GM21619 (cell line): ENCODE data around the gene CHSY1.
"Not testable (repeated sequence)": the region's sequence is repeated elsewhere in the genome, so short reads cannot be mapped to it uniquely, and the experiment has no call there.

Source experiments
- ATAC-seq: cut with Tn5 transposase; IDR thresholded peaks from one replicate; pipeline ENCODE4 v1.9.1; 2021; ENCODE audit not compliant: unreplicated experiment

Gene CHSY1

GRCh38 chr15:101251830-101252820, at the start of gene CHSY1:
TSS of gene CHSY1 (minus strand) at chr15:101252048. CDS start at chr15:101251456, 592 bp downstream.
- peak; percentile 69 for ATAC-seq

- no peak for ATAC-seq
These were observed 44.9 kb upstream of the CHSY1 start for GRCh38 chr15:101296418-101297405.

- no peak for ATAC-seq
These were observed 43.8 kb upstream of the CHSY1 start for GRCh38 chr15:101295607-101296161.

GRCh38 chr15:101294731-101295606, 43.1 kb upstream of the CHSY1 start, which contains the start of gene SNRPA1:
TSS of gene SNRPA1 (minus strand) at chr15:101295248. CDS start at chr15:101295178, 70 bp downstream.
- ATAC-seq: peak; percentile 73

GRCh38 chr15:101293122-101293521, 41.3 kb upstream of the CHSY1 start:
- no peak for ATAC-seq

- ATAC-seq: no peak
These were observed 37.2 kb upstream of the CHSY1 start for GRCh38 chr15:101288905-101289513.

GRCh38 chr15:101287342-101287741, 35.5 kb upstream of the CHSY1 start:
- ATAC-seq: not testable (repeated sequence)

- ATAC-seq: no peak
These were observed 34.7 kb upstream of the CHSY1 start for GRCh38 chr15:101286471-101287114.

GRCh38 chr15:101283931-101284330, 32.1 kb upstream of the CHSY1 start:
- ATAC-seq: no peak

- ATAC-seq: no peak
These were observed 28.2 kb upstream of the CHSY1 start for GRCh38 chr15:101280007-101280406.

GRCh38 chr15:101277943-101278564, 26.2 kb upstream of the CHSY1 start:
- no peak for ATAC-seq

GRCh38 chr15:101277038-101277822, 25.4 kb upstream of the CHSY1 start, which contains the start of gene SELENOS:
TSS of gene SELENOS (minus strand) at chr15:101277485. CDS start at chr15:101277417, 68 bp downstream.
- ATAC-seq: peak; percentile 88

GRCh38 chr15:101276501-101277037, 24.7 kb upstream of the CHSY1 start:
- ATAC-seq: peak; percentile 32

- ATAC-seq: peak; percentile 31
These were observed 23.2 kb upstream of the CHSY1 start for GRCh38 chr15:101275018-101275417.

GRCh38 chr15:101273534-101273933, 21.7 kb upstream of the CHSY1 start:
- ATAC-seq: no peak

- ATAC-seq: no peak
These were observed 20.7 kb upstream of the CHSY1 start for GRCh38 chr15:101272584-101272983.

GRCh38 chr15:101269479-101270223, 17.8 kb upstream of the CHSY1 start:
- ATAC-seq: no peak
